Measurements from ENCODE around the gene ETFDH. TPM values are rescaled to one million over a fixed set of nuclear protein-coding genes. Genes with fewer than 3 reads are reported as not detected.
A peak's percentile ranks its signal among the peaks of the same experiment; 100 is the strongest.

ETFDH gene
- total and polyA plus RNA-seq, 9 of the 15 experiments (the other 6 are each of a cell fraction or from before 2014, with no cell fraction given): 14.6 to 33.6 (median 25.9) TPM

DNA sequence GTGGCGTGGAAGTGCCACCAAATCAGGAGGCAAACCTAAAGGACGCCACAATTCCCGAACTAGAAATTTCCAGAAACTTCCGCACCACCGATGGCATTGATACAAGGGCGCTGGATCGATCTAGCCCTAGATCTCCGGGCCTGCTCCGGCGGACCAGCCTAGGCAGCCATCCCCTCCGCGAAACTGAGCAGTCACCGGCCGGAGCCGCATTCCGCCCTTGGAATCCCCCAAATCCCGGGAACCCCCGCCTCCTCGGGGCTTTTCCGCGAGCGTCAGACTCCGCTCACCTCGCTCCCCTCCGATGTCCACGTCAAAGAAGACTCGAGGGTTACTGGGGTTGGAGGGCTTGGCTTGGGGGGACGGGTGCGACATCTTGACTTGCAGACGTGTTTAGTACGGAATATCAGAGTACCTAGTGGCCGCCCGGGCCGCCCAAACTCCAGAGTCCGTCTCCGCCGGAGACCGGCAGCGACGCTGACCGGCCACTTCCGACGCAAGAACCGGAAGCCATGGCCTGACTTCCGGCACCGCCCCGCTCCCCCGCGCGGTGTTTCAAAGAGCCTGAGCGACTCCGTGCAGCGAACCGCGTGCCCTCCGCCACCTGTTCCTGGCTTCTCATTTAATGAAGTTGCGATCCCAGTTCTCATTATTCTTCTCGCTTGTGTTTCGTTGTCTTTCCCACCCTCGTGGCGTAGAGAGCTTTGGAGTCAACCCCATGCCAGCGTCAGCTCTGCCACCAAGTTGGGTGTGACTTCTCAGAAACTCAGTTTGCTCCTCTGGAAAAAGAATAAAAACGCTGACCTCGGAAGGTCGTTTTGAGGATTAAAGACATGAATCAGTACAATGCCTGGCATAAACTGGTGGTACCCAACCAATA lies 51.1 kb downstream of the ETFDH start, which contains the start of gene PPID (continued):
- no peak for TF ChIP-seq ZNF584 (CRISPR knock-in tag; IDR thresholded peaks at IDR 0.05; ENCODE audit: low read depth)
- TF ChIP-seq, protein P1, sequence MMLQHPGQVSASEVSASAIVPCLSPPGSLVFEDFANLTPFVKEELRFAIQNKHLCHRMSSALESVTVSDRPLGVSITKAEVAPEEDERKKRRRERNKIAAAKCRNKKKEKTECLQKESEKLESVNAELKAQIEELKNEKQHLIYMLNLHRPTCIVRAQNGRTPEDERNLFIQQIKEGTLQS (IDR thresholded peaks at IDR 0.05): no peak
- TF ChIP-seq, protein P1 (CRISPR knock-in tag; conservative IDR thresholded peaks at IDR 0.05): no peak
- TF ChIP-seq CHD1 (IDR thresholded peaks at IDR 0.05; ENCODE audit: low read length): no peak
- TF ChIP-seq ZNF668 (CRISPR knock-in tag; IDR thresholded peaks at IDR 0.05): no peak
- TF ChIP-seq, protein P2, sequence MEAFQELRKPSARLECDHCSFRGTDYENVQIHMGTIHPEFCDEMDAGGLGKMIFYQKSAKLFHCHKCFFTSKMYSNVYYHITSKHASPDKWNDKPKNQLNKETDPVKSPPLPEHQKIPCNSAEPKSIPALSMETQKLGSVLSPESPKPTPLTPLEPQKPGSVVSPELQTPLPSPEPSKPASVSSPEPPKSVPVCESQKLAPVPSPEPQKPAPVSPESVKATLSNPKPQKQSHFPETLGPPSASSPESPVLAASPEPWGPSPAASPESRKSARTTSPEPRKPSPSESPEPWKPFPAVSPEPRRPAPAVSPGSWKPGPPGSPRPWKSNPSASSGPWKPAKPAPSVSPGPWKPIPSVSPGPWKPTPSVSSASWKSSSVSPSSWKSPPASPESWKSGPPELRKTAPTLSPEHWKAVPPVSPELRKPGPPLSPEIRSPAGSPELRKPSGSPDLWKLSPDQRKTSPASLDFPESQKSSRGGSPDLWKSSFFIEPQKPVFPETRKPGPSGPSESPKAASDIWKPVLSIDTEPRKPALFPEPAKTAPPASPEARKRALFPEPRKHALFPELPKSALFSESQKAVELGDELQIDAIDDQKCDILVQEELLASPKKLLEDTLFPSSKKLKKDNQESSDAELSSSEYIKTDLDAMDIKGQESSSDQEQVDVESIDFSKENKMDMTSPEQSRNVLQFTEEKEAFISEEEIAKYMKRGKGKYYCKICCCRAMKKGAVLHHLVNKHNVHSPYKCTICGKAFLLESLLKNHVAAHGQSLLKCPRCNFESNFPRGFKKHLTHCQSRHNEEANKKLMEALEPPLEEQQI (IDR thresholded peaks at IDR 0.05): no peak
- peak; percentile 95 for TF ChIP-seq SAP30 (IDR thresholded peaks at IDR 0.05; ENCODE audit: borderline replicate concordance, insufficient read depth, low read depth, low read length, poor library complexity, severe bottlenecking)
- TF ChIP-seq ZNF79 (CRISPR knock-in tag; IDR thresholded peaks at IDR 0.05; ENCODE audit: low read depth): no peak
- TF ChIP-seq, protein P3, sequence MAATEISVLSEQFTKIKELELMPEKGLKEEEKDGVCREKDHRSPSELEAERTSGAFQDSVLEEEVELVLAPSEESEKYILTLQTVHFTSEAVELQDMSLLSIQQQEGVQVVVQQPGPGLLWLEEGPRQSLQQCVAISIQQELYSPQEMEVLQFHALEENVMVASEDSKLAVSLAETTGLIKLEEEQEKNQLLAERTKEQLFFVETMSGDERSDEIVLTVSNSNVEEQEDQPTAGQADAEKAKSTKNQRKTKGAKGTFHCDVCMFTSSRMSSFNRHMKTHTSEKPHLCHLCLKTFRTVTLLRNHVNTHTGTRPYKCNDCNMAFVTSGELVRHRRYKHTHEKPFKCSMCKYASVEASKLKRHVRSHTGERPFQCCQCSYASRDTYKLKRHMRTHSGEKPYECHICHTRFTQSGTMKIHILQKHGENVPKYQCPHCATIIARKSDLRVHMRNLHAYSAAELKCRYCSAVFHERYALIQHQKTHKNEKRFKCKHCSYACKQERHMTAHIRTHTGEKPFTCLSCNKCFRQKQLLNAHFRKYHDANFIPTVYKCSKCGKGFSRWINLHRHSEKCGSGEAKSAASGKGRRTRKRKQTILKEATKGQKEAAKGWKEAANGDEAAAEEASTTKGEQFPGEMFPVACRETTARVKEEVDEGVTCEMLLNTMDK (IDR thresholded peaks at IDR 0.05; ENCODE audit: borderline replicate concordance, insufficient read depth, low read depth, low read length, poor library complexity, severe bottlenecking): no peak
- TF ChIP-seq MED1 (CRISPR knock-in tag; IDR thresholded peaks at IDR 0.05; ENCODE audit: borderline replicate concordance): no peak
- peak; percentile 34; the same call in 1 of the 2 replicates for TF ChIP-seq KLF16 (IDR thresholded peaks at IDR 0.05)
- TF ChIP-seq KHSRP (IDR thresholded peaks at IDR 0.05): no peak
- no peak for TF ChIP-seq SREBF2 (CRISPR knock-in tag; IDR thresholded peaks at IDR 0.05)
- no peak for TF ChIP-seq NONO (IDR thresholded peaks at IDR 0.05; ENCODE audit: low read depth in 2 of 2, low read length in 1 of 2)
- TF ChIP-seq, protein P4, sequence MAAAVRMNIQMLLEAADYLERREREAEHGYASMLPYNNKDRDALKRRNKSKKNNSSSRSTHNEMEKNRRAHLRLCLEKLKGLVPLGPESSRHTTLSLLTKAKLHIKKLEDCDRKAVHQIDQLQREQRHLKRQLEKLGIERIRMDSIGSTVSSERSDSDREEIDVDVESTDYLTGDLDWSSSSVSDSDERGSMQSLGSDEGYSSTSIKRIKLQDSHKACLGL (CRISPR knock-in tag; IDR thresholded peaks at IDR 0.05; ENCODE audit: borderline replicate concordance, poor library complexity, severe bottlenecking): peak; percentile 72
- no peak for TF ChIP-seq NCOA4 (IDR thresholded peaks at IDR 0.05; ENCODE audit: partially characterized antibody)
- TF ChIP-seq, protein P5, sequence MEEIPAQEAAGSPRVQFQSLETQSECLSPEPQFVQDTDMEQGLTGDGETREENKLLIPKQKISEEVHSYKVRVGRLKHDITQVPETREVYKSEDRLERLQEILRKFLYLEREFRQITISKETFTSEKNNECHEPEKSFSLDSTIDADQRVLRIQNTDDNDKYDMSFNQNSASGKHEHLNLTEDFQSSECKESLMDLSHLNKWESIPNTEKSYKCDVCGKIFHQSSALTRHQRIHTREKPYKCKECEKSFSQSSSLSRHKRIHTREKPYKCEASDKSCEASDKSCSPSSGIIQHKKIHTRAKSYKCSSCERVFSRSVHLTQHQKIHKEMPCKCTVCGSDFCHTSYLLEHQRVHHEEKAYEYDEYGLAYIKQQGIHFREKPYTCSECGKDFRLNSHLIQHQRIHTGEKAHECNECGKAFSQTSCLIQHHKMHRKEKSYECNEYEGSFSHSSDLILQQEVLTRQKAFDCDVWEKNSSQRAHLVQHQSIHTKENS (CRISPR knock-in tag; IDR thresholded peaks at IDR 0.05): no peak
- peak in 1 of 2 experiments; percentile 25; a peak in 1 of 4 replicates for TF ChIP-seq FOXA3 (CRISPR knock-in tag; conservative IDR thresholded peaks at IDR 0.05 in 1 of 2, IDR thresholded peaks at IDR 0.05 in 1 of 2)
- no peak for TF ChIP-seq E2F3 (CRISPR knock-in tag; IDR thresholded peaks at IDR 0.05)

All from K562 (cell line).